Esophagus muscularis mucosa (tissue), 4 donors: ENCODE measurements around the gene PKDREJ. TPM values are rescaled to one million over a fixed set of nuclear protein-coding genes. Genes with fewer than 3 reads are reported as not detected.

ENCODE experiments used
- DNase-seq: peaks from one replicate; pipeline ENCODE4 v3.0.0-alpha.2; 2017; ENCODE audit errors: extremely low spot score
- H3K27ac ChIP-seq, 4 donors: fragments of 200-600 bp; sonication (generic); replicated peaks in 1 of 4; 1 replicate in 3 of 4; 2 replicates in 1 of 4; pipeline ENCODE4 v1.5.1; 2016 to 2019; ENCODE audit warnings: mild to moderate bottlenecking in 1 of 4
- H3K27me3 ChIP-seq, 4 donors: fragments of 200-600 bp; sonication (generic); one replicate each; pipeline versions ENCODE4 v1.5.1 to v1.6.0; 2016 to 2019
- H3K36me3 ChIP-seq, 4 donors: fragments of 200-600 bp; sonication (generic); one replicate each; pipeline ENCODE4 v1.5.1; 2016 to 2019
- H3K4me1 ChIP-seq, 4 donors: fragments of 200-600 bp; sonication (generic); one replicate each; pipeline ENCODE4 v1.5.1; 2016 to 2019
- H3K4me3 ChIP-seq, 4 donors: fragments of 200-600 bp; sonication (generic); 1 replicate in 2 of 4; 2 replicates in 2 of 4; pipeline ENCODE4 v1.5.1; 2016 to 2019; ENCODE audit warnings: mild to moderate bottlenecking in 4 of 4, moderate library complexity in 1 of 4
- H3K9me3 ChIP-seq, 4 donors: fragments of 200-600 bp; sonication (generic); 1 replicate in 3 of 4; 2 replicates in 1 of 4; pipeline ENCODE4 v1.5.1; 2016 to 2019
- CTCF ChIP-seq, 3 experiments: fragments of 200-600 bp in 2 of 3; fragments of 450-650 bp in 1 of 3; sonication (generic) in 2 of 3; IDR thresholded peaks; one replicate each; pipeline ENCODE4 v1.5.1; 2017 to 2019; ENCODE audit warnings: antibody characterized with exemption in 3 of 3, mild to moderate bottlenecking in 2 of 3, moderate library complexity in 1 of 3
- EP300 ChIP-seq: sonication (generic); formaldehyde crosslinking; IDR thresholded peaks from one replicate; pipeline ENCODE4 v1.6.1; 2017; ENCODE audit warnings: antibody characterized with exemption
- POLR2A ChIP-seq: fragments of 450-650 bp; IDR thresholded peaks from one replicate; pipeline ENCODE4 v1.6.1; 2017; ENCODE audit warnings: antibody characterized with exemption, moderate library complexity, mild to moderate bottlenecking, low read depth
- POLR2AphosphoS5 ChIP-seq, 2 donors: sonication (generic); formaldehyde crosslinking; IDR thresholded peaks; one replicate each; pipeline ENCODE4 v1.6.1; 2017; ENCODE audit warnings: antibody characterized with exemption in 2 of 2
- WGBS: methylation state at CpG from one replicate; pipeline ENCODE4 v1.1.5; 2018; 5-methylcytosine and 5-hydroxymethylcytosine counted together
- intact Hi-C: fragments of 100-400 bp; cut with DNase I; formaldehyde crosslinking; loops from one replicate; pipeline ENCODE4 v1.15.1; 2023
- total RNA-seq, 4 donors: library from RNA; depleted of rRNA; stranded (reverse); fragments of >200 nt; gene quantifications; one replicate each; pipeline versions ENCODE4 v1.1.0 to v1.2.1, GENCODE V29; 2016

PKDREJ gene
- total RNA-seq, 4 donors from 2014 or later: under 0.01 to 0.23 (median under 0.01) TPM; not detected in 1

GRCh38 chr22:46230262-46230901 lies 32.8 kb downstream of the PKDREJ start:
- no peak overlapping the region for H3K4me3 ChIP-seq
- intact Hi-C loops: no loop called here
- no peaks in the 10 kb centered on the region for H3K9me3 ChIP-seq
- no peak for DNase-seq
- no peak overlapping the region for H3K27ac ChIP-seq
- TF ChIP-seq EP300: no peak
- no peak for TF ChIP-seq POLR2AphosphoS5 (IDR thresholded peaks at IDR 0.05)
- TF ChIP-seq POLR2A: no peak
- no peak for TF ChIP-seq CTCF (IDR thresholded peaks at IDR 0.05)
- peaks cover 0 to 36% (median 19%) of the 10 kb centered on the region in 4 donors for H3K36me3 ChIP-seq
- whole genome bisulfite sequencing: 92% methylated on average over 12 of the region's 13 CpGs
- H3K4me1 ChIP-seq: peaks cover 12 to 19% (median 16%) of the 10 kb centered on the region in 4 donors
- H3K27me3 ChIP-seq: no peaks in the 10 kb centered on the region

GRCh38 chr22:46229701-46230100 lies 33.4 kb downstream of the PKDREJ start:
- TF ChIP-seq POLR2AphosphoS5 (IDR thresholded peaks at IDR 0.05): no peak
- TF ChIP-seq POLR2A: no peak
- no peak for TF ChIP-seq CTCF (IDR thresholded peaks at IDR 0.05)
- no peak for TF ChIP-seq EP300
- H3K4me3 ChIP-seq: no peak overlapping the region
- WGBS: 90% methylated on average over 6 of the region's 8 CpGs
- peaks cover 0 to 38% (median 19%) of the 10 kb centered on the region in 4 donors for H3K36me3 ChIP-seq
- peaks cover 12 to 19% (median 16%) of the 10 kb centered on the region in 4 donors for H3K4me1 ChIP-seq
- H3K27ac ChIP-seq: no peak overlapping the region
- no peak for DNase-seq
- H3K9me3 ChIP-seq: no peaks in the 10 kb centered on the region
- intact Hi-C loops: no loop called here
- no peaks in the 10 kb centered on the region for H3K27me3 ChIP-seq

GRCh38 chr22:46226577-46226976 lies 36.6 kb downstream of the PKDREJ start:
- Histone ChIP-seq H3K36me3 (peaks cover 5 to 52% (median 38%) of the 10 kb centered on the region in 4 donors), H3K27ac (no peak overlapping the region), H3K4me1 (no peaks in the 10 kb centered on the region), H3K4me3 (no peak overlapping the region), H3K9me3 (no peaks in the 10 kb centered on the region), H3K27me3 (no peaks in the 10 kb centered on the region)
- intact Hi-C loops: no loop called here
- DNase-seq: no peak
- no peak for TF ChIP-seq POLR2A
- TF ChIP-seq EP300: no peak
- no peak for TF ChIP-seq CTCF (IDR thresholded peaks at IDR 0.05)
- no peak for TF ChIP-seq POLR2AphosphoS5 (IDR thresholded peaks at IDR 0.05)
- WGBS: 95% methylated on average over 7 of the region's 7 CpGs

GRCh38 chr22:46225631-46226030 lies 37.5 kb downstream of the PKDREJ start:
- Histone ChIP-seq H3K36me3 (peaks cover 14 to 61% (median 47%) of the 10 kb centered on the region in 4 donors), H3K27me3 (no peaks in the 10 kb centered on the region), H3K4me3 (no peak overlapping the region), H3K4me1 (no peaks in the 10 kb centered on the region), H3K9me3 (no peaks in the 10 kb centered on the region), H3K27ac (no peak overlapping the region)
- intact Hi-C loops: no loop called here
- no peak for DNase-seq
- 93% methylated on average over 7 of the region's 7 CpGs for WGBS
- TF ChIP-seq POLR2A (no peak), POLR2AphosphoS5 (IDR thresholded peaks at IDR 0.05) (no peak), EP300 (no peak), CTCF (IDR thresholded peaks at IDR 0.05) (no peak)

- H3K9me3 ChIP-seq: no peaks in the 10 kb centered on the region
- 81% methylated on average over 10 of the region's 10 CpGs for WGBS
- DNase-seq: no peak
- intact Hi-C loops: no loop called here
- H3K4me3 ChIP-seq: no peak overlapping the region
- H3K27ac ChIP-seq: no peak overlapping the region
- H3K36me3 ChIP-seq: peaks cover 22 to 69% (median 53%) of the 10 kb centered on the region in 4 donors
- H3K4me1 ChIP-seq: no peaks in the 10 kb centered on the region
- H3K27me3 ChIP-seq: no peaks in the 10 kb centered on the region
- TF ChIP-seq CTCF (IDR thresholded peaks at IDR 0.05): no peak
- TF ChIP-seq POLR2A: no peak
- no peak for TF ChIP-seq EP300
- no peak for TF ChIP-seq POLR2AphosphoS5 (IDR thresholded peaks at IDR 0.05)
Measured at GRCh38 chr22:46224898-46225290, 38.2 kb downstream of the PKDREJ start.
